ENCODE results near the gene ADGRD2. TPM values are rescaled to one million over a fixed set of nuclear protein-coding genes. Genes with fewer than 3 reads are reported as not detected.

Gene ADGRD2
- total and polyA plus RNA-seq, 2 of the 13 experiments (the other 11 are each of a cell fraction or from before 2014, with no cell fraction given): not detected

- BruUV-seq (replicated peaks): no TSS peak
- H3K27me3 ChIP-seq (ENCODE audit: control insufficient read depth in 1 of 2, insufficient read depth in 2 of 2, low read length in 2 of 2): peaks cover 14 to 38% of the 10 kb centered on the region in 2 experiments; a peak in 3 of 5 replicates
- no peak overlapping the region for H3K4me2 ChIP-seq (ENCODE audit: low read depth, low read length)
- H2AFZ ChIP-seq (ENCODE audit: low read length): no peak overlapping the region
- peaks cover 10% of the 10 kb centered on the region; the same call in 1 of the 2 replicates for H3K4me1 ChIP-seq (ENCODE audit: insufficient read depth, low read length)
- no peak overlapping the region for H3K9ac ChIP-seq (ENCODE audit: insufficient read depth, low read depth, low read length)
- ChIA-PET CTCF (ENCODE audit: low intra/inter-chr PET ratio, low total read pairs) (no interaction called here), POLR2A (no interaction called here)
- no peak for ATAC-seq
- WGBS (ENCODE audit: low lambda C conversion rate): 51% methylated on average over 5 of the region's 13 CpGs
- in situ Hi-C loops (cut with HindIII; ENCODE audit: extremely low pct_ligation_motif_present, low pct_unique_long_range_greater_than_20kb): no loop called here
- H3K36me3 ChIP-seq (replicated peaks in 1 of 2; ENCODE audit: control insufficient read depth in 1 of 2, insufficient read depth in 2 of 2, low read length in 2 of 2): no peaks in the 10 kb centered on the region
- H3K79me2 ChIP-seq (ENCODE audit: insufficient read depth, low read length): no peaks in the 10 kb centered on the region
- TF ChIP-seq RXRA (CRISPR knock-in tag; IDR thresholded peaks at IDR 0.05): no peak
- TF ChIP-seq YEATS2 (CRISPR knock-in tag; IDR thresholded peaks at IDR 0.05; ENCODE audit: borderline replicate concordance): no peak
- no peak for TF ChIP-seq FOSL1 (CRISPR knock-in tag; IDR thresholded peaks at IDR 0.05; ENCODE audit: borderline replicate concordance)
- TF ChIP-seq HNF1B (CRISPR knock-in tag; IDR thresholded peaks at IDR 0.05): no peak
- TF ChIP-seq ESRRA (CRISPR knock-in tag; IDR thresholded peaks at IDR 0.05; ENCODE audit: low read depth): no peak
- no peak for TF ChIP-seq ZNF567 (CRISPR knock-in tag; IDR thresholded peaks at IDR 0.05; ENCODE audit: borderline replicate concordance)
- no peak for TF ChIP-seq USF2 (IDR thresholded peaks at IDR 0.05; ENCODE audit: low read depth, low read length)
- no peak for TF ChIP-seq USF2 (CRISPR knock-in tag; IDR thresholded peaks at IDR 0.05; ENCODE audit: borderline replicate concordance)
- no peak for TF ChIP-seq SMAD9 (CRISPR knock-in tag; IDR thresholded peaks at IDR 0.05)
- TF ChIP-seq RAD21 (CRISPR knock-in tag; IDR thresholded peaks at IDR 0.05): no peak
- TF ChIP-seq ATM (IDR thresholded peaks at IDR 0.05; ENCODE audit: borderline replicate concordance): no peak
- TF ChIP-seq SMAD3 (CRISPR knock-in tag; IDR thresholded peaks at IDR 0.05): no peak
- TF ChIP-seq ZNF431 (CRISPR knock-in tag; IDR thresholded peaks at IDR 0.05; ENCODE audit: borderline replicate concordance, low read depth): no peak
- no peak for TF ChIP-seq ZNF34 (CRISPR knock-in tag; IDR thresholded peaks at IDR 0.05; ENCODE audit: borderline replicate concordance)
- TF ChIP-seq ARNT (IDR thresholded peaks at IDR 0.05): no peak
- TF ChIP-seq ZNF724P (CRISPR knock-in tag; IDR thresholded peaks at IDR 0.05; ENCODE audit: borderline replicate concordance): no peak
- no peak for DNase-seq (ENCODE audit: low spot score)
- intact Hi-C loops (cut with micrococcal nuclease; ENCODE audit: unreplicated experiment): no loop called here
- H3K27ac ChIP-seq (ENCODE audit: extremely low read length, insufficient read depth, low read length): no peak overlapping the region
- no peak for FAIRE-seq
- no peak overlapping the region for H3K4me3 ChIP-seq (replicated peaks in 1 of 3; ENCODE audit: insufficient read depth in 1 of 3, low read depth in 2 of 3, low read length in 3 of 3)
- no peaks in the 10 kb centered on the region for H3K9me3 ChIP-seq (ENCODE audit: low read length)
- H4K20me1 ChIP-seq (ENCODE audit: insufficient read depth, low read length): no peaks in the 10 kb centered on the region
Observed at GRCh38 chr9:124449381-124450151, 685 bp upstream of the ADGRD2 start.

All from HepG2 (cell line).